CD4-positive, alpha-beta T cell (primary cell): Measurements from ENCODE around the gene FEV. TPM values are rescaled to one million over a fixed set of nuclear protein-coding genes. Genes with fewer than 3 reads are reported as not detected.
A peak's percentile ranks its signal among the peaks of the same experiment; 100 is the strongest.

Experiments used
- ATAC-seq: fragments of 200-7000 bp; cut with Tn5 transposase; one replicate; pipeline ENCODE4 v1.10.0; 2022; ENCODE audit warnings: mild to moderate bottlenecking; ENCODE audit not compliant: poor library complexity
- CTCF ChIA-PET: fragments of 350-600 bp; sonication (Branson Sonifier 250); formaldehyde crosslinking; loops from one replicate; lab custom pipeline; 2021; ENCODE audit warnings: antibody characterized with exemption, inconsistent platforms; lab: Charles Lee
- POLR2A ChIA-PET: fragments of 350-600 bp; sonication (Branson Sonifier 250); formaldehyde crosslinking; loops from one replicate; lab custom pipeline; 2021; ENCODE audit warnings: antibody characterized with exemption, inconsistent platforms; lab: Charles Lee
- DNase-seq, 14 experiments: peaks; one replicate each; pipeline ENCODE4 v3.0.0-alpha.2; 2013 to 2020; ENCODE audit warnings: mixed read lengths in 2 of 14
- H3K27ac ChIP-seq, 2 donors: one replicate each; pipeline versions ENCODE4 v1.5.1 to v1.7.0; 2013; ENCODE audit warnings: low read length in 2 of 2, low read depth in 1 of 2, mild to moderate bottlenecking in 1 of 2
- H3K27me3 ChIP-seq, 2 experiments: 1 replicate in 1 of 2; 2 replicates in 1 of 2; pipeline versions ENCODE4 v1.6.1 to v1.7.0; 2013; ENCODE audit warnings: low read length in 2 of 2, control low read depth in 1 of 2, mild to moderate bottlenecking in 1 of 2, moderate library complexity in 1 of 2; ENCODE audit not compliant: insufficient read depth in 2 of 2, control insufficient read depth in 1 of 2
- H3K36me3 ChIP-seq: one replicate; pipeline ENCODE4 v1.6.1; 2013; ENCODE audit warnings: low read length, control low read depth; ENCODE audit not compliant: insufficient read depth
- H3K4me1 ChIP-seq: one replicate; pipeline ENCODE4 v1.6.1; 2013; ENCODE audit warnings: low read length, control low read depth; ENCODE audit not compliant: insufficient read depth
- H3K4me3 ChIP-seq: one replicate; pipeline ENCODE4 v1.5.1; 2013; ENCODE audit warnings: mild to moderate bottlenecking, low read length, moderate library complexity
- H3K9me3 ChIP-seq, 2 experiments: 1 replicate in 1 of 2; 2 replicates in 1 of 2; pipeline versions ENCODE4 v1.6.1 to v1.7.0; 2013; ENCODE audit warnings: low read length in 2 of 2, mild to moderate bottlenecking in 2 of 2, control low read depth in 1 of 2, moderate library complexity in 1 of 2; ENCODE audit not compliant: control insufficient read depth in 1 of 2, insufficient read depth in 1 of 2
- H3K27ac Mint-ChIP-seq: one replicate; pipeline ENCODE4 v1.8.0; 2020; ENCODE audit warnings: mixed read lengths
- H3K27me3 Mint-ChIP-seq: one replicate; pipeline ENCODE4 v1.8.0; 2021; ENCODE audit warnings: mixed read lengths
- H3K36me3 Mint-ChIP-seq: one replicate; pipeline ENCODE4 v1.8.0; 2021; ENCODE audit warnings: low read depth, mixed read lengths
- H3K4me1 Mint-ChIP-seq: one replicate; pipeline ENCODE4 v1.8.0; 2021; ENCODE audit warnings: low read depth, mixed read lengths
- H3K4me3 Mint-ChIP-seq: one replicate; pipeline ENCODE4 v1.8.0; 2020; ENCODE audit warnings: mild to moderate bottlenecking, mixed read lengths
- H3K9me3 Mint-ChIP-seq: one replicate; pipeline ENCODE4 v1.8.0; 2020; ENCODE audit warnings: mixed read lengths
- CTCF ChIP-seq: fragments of 200-600 bp; IDR thresholded peaks from one replicate; pipeline ENCODE4 v1.8.0; 2022; ENCODE audit warnings: antibody characterized with exemption, mild to moderate bottlenecking
- intact Hi-C, 2 experiments: fragments of 100-400 bp; cut with DNase I in 1 of 2; cut with micrococcal nuclease in 1 of 2; formaldehyde crosslinking; loops; one replicate each; pipeline versions ENCODE4 v1.15.1 to v1.9.0; 2023 to 2025; cut with DNase I, micrococcal nuclease
- total RNA-seq, 174 experiments: library from RNA in 2 of 174; stranded (reverse) in 2 of 174; gene quantifications; one replicate each; pipeline ENCODE4 v1.2.3 and lab custom pipeline; 2021 to 2026

Gene FEV
- total RNA-seq, 2 experiments from 2014 or later: not detected

- intact Hi-C loops: no loop called here
- Histone ChIP-seq H3K4me3 (no peak overlapping the region), H3K4me1 (no peaks in the 10 kb centered on the region), H3K27me3 (peaks cover 15 to 17% of the 10 kb centered on the region in 2 experiments), H3K9me3 (peaks cover 0 to 2% of the 10 kb centered on the region in 2 experiments), H3K36me3 (no peaks in the 10 kb centered on the region), H3K27ac (no peak overlapping the region)
- ChIA-PET CTCF (interaction anchor here (0.6 to 1.3 kb wide), 4 partner anchors 15 to 123 kb away, joined by 3 to 5 read pairs (median 4); no protein-coding TSS in a partner anchor), POLR2A (no interaction called here)
- TF ChIP-seq CTCF: no peak
- DNase-seq (no peak), ATAC-seq (no peak)
- no peak overlapping the region for H3K27ac Mint-ChIP-seq
- peaks cover 50% of the 10 kb centered on the region for H3K27me3 Mint-ChIP-seq
- H3K36me3 Mint-ChIP-seq: no peaks in the 10 kb centered on the region
- H3K4me3 Mint-ChIP-seq: no peak overlapping the region
- H3K4me1 Mint-ChIP-seq: no peaks in the 10 kb centered on the region
- no peaks in the 10 kb centered on the region for H3K9me3 Mint-ChIP-seq
These were observed 25.9 kb upstream of the FEV start for GRCh38 chr2:219010873-219011272.

GRCh38 chr2:219010162-219010756 is 25.3 kb upstream of the FEV start:
- ChIA-PET POLR2A (no interaction called here), CTCF (interaction anchor here (0.6 to 1.3 kb wide), 3 partner anchors 14 to 124 kb away, joined by 3 to 5 read pairs (median 3); no protein-coding TSS in a partner anchor)
- Histone ChIP-seq H3K27ac (no peak overlapping the region), H3K4me1 (no peaks in the 10 kb centered on the region), H3K4me3 (no peak overlapping the region), H3K9me3 (peaks cover 0 to 4% of the 10 kb centered on the region in 2 experiments), H3K27me3 (peaks cover 21% of the 10 kb centered on the region in 2 experiments), H3K36me3 (no peaks in the 10 kb centered on the region)
- intact Hi-C loops: no loop called here
- Mint-ChIP-seq H3K36me3 (no peaks in the 10 kb centered on the region), H3K27ac (no peak overlapping the region), H3K4me1 (no peaks in the 10 kb centered on the region), H3K27me3 (peaks cover 53% of the 10 kb centered on the region), H3K9me3 (no peaks in the 10 kb centered on the region), H3K4me3 (no peak overlapping the region)
- TF ChIP-seq CTCF: peak; percentile 35
- peak; percentile 71 for ATAC-seq
- peak in 2 of 14 experiments; percentile 16 to 40 for DNase-seq

GRCh38 chr2:219009294-219009693 is 24.3 kb upstream of the FEV start:
- Mint-ChIP-seq H3K4me3 (no peak overlapping the region), H3K9me3 (no peaks in the 10 kb centered on the region), H3K4me1 (no peaks in the 10 kb centered on the region), H3K27me3 (peaks cover 62% of the 10 kb centered on the region), H3K27ac (no peak overlapping the region), H3K36me3 (no peaks in the 10 kb centered on the region)
- ChIA-PET POLR2A (no interaction called here), CTCF (no interaction called here)
- no peak for TF ChIP-seq CTCF
- intact Hi-C loops: no loop called here
- ATAC-seq: no peak
- Histone ChIP-seq H3K36me3 (no peaks in the 10 kb centered on the region), H3K4me3 (no peak overlapping the region), H3K9me3 (peaks cover 0 to 4% of the 10 kb centered on the region in 2 experiments), H3K27me3 (peaks cover 27 to 29% of the 10 kb centered on the region in 2 experiments), H3K4me1 (no peaks in the 10 kb centered on the region), H3K27ac (no peak overlapping the region)
- DNase-seq: no peak
